Measurements from ENCODE around the gene PSD2.

DNA sequence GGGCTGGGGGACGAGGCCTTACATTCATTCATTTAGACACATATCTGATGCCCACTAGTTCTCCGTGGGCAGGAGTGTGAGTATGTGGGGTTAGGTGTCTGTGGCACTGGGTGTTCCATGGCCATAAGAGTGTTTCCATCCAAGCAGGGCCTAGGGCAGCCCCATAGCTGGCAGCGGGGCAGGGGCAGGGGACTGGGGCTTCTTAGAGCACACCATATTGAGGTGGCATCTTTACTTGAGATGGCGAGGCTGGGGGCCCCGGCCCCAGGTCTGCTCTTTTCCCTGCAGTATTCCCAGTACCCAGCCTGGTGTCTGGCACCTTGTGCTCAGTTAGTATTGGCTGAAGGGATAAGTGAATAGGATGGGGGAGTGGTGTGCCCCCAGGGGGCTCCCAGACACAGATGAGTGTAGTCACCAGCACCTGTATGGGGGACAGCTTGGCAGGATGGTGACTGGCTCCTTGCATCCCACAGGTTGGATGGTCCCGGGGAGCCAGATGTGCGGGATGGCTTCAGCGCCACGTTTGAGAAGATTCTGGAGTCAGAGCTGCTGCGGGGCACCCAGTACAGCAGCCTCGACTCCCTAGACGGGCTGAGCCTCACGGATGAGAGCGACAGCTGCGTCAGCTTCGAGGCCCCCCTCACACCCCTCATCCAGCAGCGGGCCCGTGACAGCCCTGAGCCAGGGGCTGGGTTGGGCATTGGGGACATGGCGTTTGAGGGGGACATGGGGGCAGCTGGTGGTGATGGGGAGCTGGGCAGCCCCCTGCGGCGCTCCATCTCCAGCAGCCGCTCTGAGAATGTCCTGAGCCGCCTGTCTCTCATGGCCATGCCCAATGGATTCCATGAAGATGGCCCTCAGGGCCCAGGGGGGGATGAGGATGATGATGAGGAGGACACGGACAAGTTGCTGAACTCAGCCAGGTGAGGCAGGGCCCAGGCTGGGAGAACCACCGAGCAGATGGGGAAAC lies 17.5 kb downstream of the PSD2 start:
- TF ChIP-seq YY1 (IDR thresholded peaks at IDR 0.05; ENCODE audit: insufficient read depth, insufficient read length) (no peak), ZNF274 (IDR thresholded peaks at IDR 0.05; ENCODE audit: low read depth, low read length) (no peak)

Data from NT2/D1 (cell line).